Panc1 (cell line): ENCODE results near the gene ARHGAP6.

Source experiments
- CTCF ChIP-seq: fragments of 450-650 bp; IDR thresholded peaks from 2 replicates; pipeline ENCODE4 v1.5.1; 2017; ENCODE audit warnings: mild to moderate bottlenecking
- SIN3A ChIP-seq: IDR thresholded peaks from 2 replicates; pipeline ENCODE4 v1.6.1; 2012; ENCODE audit warnings: low read depth, mild to moderate bottlenecking, low read length, moderate library complexity, borderline replicate concordance; ENCODE audit not compliant: insufficient read depth
- TCF7L2 ChIP-seq: IDR thresholded peaks from 2 replicates; pipeline ENCODE4 v1.6.1; 2011; ENCODE audit warnings: mild to moderate bottlenecking, low read depth, low read length, inconsistent platforms

GRCh38 chrX:11148401-11148800, 517.3 kb downstream of the ARHGAP6 start:
- TF ChIP-seq CTCF = no peak
- no peak for TF ChIP-seq TCF7L2
- TF ChIP-seq SIN3A = no peak
